ENCODE data around the gene BTBD17. TPM values are rescaled to one million over a fixed set of nuclear protein-coding genes. Genes with fewer than 3 reads are reported as not detected.

The BTBD17 gene
- total RNA-seq, 1 donor from 2014 or later = not detected

DNA sequence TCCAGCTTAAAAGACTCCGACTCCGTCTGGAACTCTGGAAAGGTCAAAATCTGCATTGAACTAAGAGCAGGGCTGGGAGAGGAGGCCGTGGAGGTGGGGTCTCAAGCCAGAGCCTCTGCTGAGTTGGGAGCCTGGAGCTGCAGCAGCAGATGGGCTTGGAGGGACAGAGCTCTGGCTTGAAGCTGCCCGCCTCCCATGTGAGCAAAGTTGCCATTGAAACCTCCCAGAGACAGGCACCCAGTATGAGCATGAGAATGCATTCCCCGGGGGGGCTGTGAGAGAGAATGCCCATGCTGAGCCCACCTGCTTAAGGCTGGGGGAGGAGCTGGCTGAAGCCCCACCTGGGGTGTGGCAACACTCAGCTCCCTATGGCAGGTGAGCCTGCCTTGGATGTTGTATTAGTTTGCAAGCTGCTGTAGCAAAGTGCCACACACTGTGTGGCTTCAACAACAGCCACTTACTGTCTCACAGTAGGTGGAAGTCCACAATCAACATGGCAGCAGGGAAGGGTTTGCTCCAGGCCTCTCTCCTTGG lies 26.1 kb downstream of the BTBD17 start:
- no peak for DNase-seq (ENCODE audit: low read depth)
- FAIRE-seq = no peak
- no peak overlapping the region for H3K4me3 ChIP-seq (ENCODE audit: low read depth, low read length)
- TF ChIP-seq, protein P1, sequence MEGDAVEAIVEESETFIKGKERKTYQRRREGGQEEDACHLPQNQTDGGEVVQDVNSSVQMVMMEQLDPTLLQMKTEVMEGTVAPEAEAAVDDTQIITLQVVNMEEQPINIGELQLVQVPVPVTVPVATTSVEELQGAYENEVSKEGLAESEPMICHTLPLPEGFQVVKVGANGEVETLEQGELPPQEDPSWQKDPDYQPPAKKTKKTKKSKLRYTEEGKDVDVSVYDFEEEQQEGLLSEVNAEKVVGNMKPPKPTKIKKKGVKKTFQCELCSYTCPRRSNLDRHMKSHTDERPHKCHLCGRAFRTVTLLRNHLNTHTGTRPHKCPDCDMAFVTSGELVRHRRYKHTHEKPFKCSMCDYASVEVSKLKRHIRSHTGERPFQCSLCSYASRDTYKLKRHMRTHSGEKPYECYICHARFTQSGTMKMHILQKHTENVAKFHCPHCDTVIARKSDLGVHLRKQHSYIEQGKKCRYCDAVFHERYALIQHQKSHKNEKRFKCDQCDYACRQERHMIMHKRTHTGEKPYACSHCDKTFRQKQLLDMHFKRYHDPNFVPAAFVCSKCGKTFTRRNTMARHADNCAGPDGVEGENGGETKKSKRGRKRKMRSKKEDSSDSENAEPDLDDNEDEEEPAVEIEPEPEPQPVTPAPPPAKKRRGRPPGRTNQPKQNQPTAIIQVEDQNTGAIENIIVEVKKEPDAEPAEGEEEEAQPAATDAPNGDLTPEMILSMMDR (IDR thresholded peaks at IDR 0.05; ENCODE audit: insufficient read depth, low read length, severe bottlenecking) = no peak
- no peaks in the 10 kb centered on the region for H3K36me3 ChIP-seq (ENCODE audit: control insufficient read depth, insufficient read depth, low read length)
- no peaks in the 10 kb centered on the region for H3K27me3 ChIP-seq (ENCODE audit: control insufficient read depth, insufficient read depth, low read length)

- no peak for DNase-seq (ENCODE audit: low read depth)
- H3K27me3 ChIP-seq (ENCODE audit: control insufficient read depth, insufficient read depth, low read length) = no peaks in the 10 kb centered on the region
- TF ChIP-seq, protein P1 (IDR thresholded peaks at IDR 0.05; ENCODE audit: insufficient read depth, low read length, severe bottlenecking) = no peak
- H3K4me3 ChIP-seq (ENCODE audit: low read depth, low read length) = no peak overlapping the region
- FAIRE-seq = peak; percentile 60
- H3K36me3 ChIP-seq (ENCODE audit: control insufficient read depth, insufficient read depth, low read length) = no peaks in the 10 kb centered on the region
Measured at GRCh38 chr17:74334393-74335039, 27.2 kb downstream of the BTBD17 start.

- Histone ChIP-seq H3K27me3 (ENCODE audit: control insufficient read depth, insufficient read depth, low read length) (no peaks in the 10 kb centered on the region), H3K36me3 (ENCODE audit: control insufficient read depth, insufficient read depth, low read length) (no peaks in the 10 kb centered on the region), H3K4me3 (ENCODE audit: low read depth, low read length) (no peak overlapping the region)
- DNase-seq (ENCODE audit: low read depth) (no peak), FAIRE-seq (no peak)
- TF ChIP-seq, protein P1 (IDR thresholded peaks at IDR 0.05; ENCODE audit: insufficient read depth, low read length, severe bottlenecking) = no peak
Measured at GRCh38 chr17:74332763-74333283, 28.8 kb downstream of the BTBD17 start.

GRCh38 chr17:74332017-74332650 lies 29.5 kb downstream of the BTBD17 start:
- TF ChIP-seq, protein P1 (IDR thresholded peaks at IDR 0.05; ENCODE audit: insufficient read depth, low read length, severe bottlenecking) = no peak
- FAIRE-seq = no peak
- Histone ChIP-seq H3K27me3 (ENCODE audit: control insufficient read depth, insufficient read depth, low read length) (no peaks in the 10 kb centered on the region), H3K4me3 (ENCODE audit: low read depth, low read length) (no peak overlapping the region), H3K36me3 (ENCODE audit: control insufficient read depth, insufficient read depth, low read length) (no peaks in the 10 kb centered on the region)
- DNase-seq (ENCODE audit: low read depth) = no peak

GRCh38 chr17:74330446-74330845 lies 31.2 kb downstream of the BTBD17 start:
- Histone ChIP-seq H3K4me3 (ENCODE audit: low read depth, low read length) (no peak overlapping the region), H3K36me3 (ENCODE audit: control insufficient read depth, insufficient read depth, low read length) (no peaks in the 10 kb centered on the region), H3K27me3 (ENCODE audit: control insufficient read depth, insufficient read depth, low read length) (peaks cover 3% of the 10 kb centered on the region)
- DNase-seq (ENCODE audit: low read depth) = no peak
- TF ChIP-seq, protein P1 (IDR thresholded peaks at IDR 0.05; ENCODE audit: insufficient read depth, low read length, severe bottlenecking) = no peak
- FAIRE-seq = no peak

Measured in bronchial epithelial cell (primary cell).